GM23338 (cell line): Measurements from ENCODE around the gene INKA1. TPM values are rescaled to one million over a fixed set of nuclear protein-coding genes. Genes with fewer than 3 reads are reported as not detected.
"Not testable (repeated sequence)": the region's sequence is repeated elsewhere in the genome, so short reads cannot be mapped to it uniquely, and the experiment has no call there.

Experiments used
- ATAC-seq: fragments of 200-7000 bp; cut with Tn5 transposase; 3 replicates; pipeline ENCODE4 v1.9.1; 2020
- DNase-seq: peaks from one replicate; pipeline ENCODE4 v3.0.0-alpha.2; 2015; ENCODE audit warnings: low spot score
- H2AFZ ChIP-seq: fragments of 200-600 bp; sonication (generic); 2 replicates; pipeline ENCODE4 v1.8.0; 2016; ENCODE audit warnings: antibody characterized with exemption, mild to moderate bottlenecking, moderate library complexity
- H3F3A ChIP-seq: fragments of 200-600 bp; sonication (generic); replicated peaks from 2 replicates; pipeline ENCODE4 v1.8.0; 2017; ENCODE audit warnings: antibody characterized with exemption, mixed run types, low read depth
- H3K27ac ChIP-seq: fragments of 200-600 bp; sonication (generic); 2 replicates; pipeline ENCODE4 v1.6.1; 2016; ENCODE audit warnings: low read depth
- H3K27me3 ChIP-seq: fragments of 200-600 bp; sonication (generic); 2 replicates; pipeline ENCODE4 v1.8.0; 2016; ENCODE audit warnings: mild to moderate bottlenecking, mixed run types, moderate library complexity; ENCODE audit not compliant: insufficient read depth
- H3K36me3 ChIP-seq: fragments of 200-600 bp; sonication (generic); 2 replicates; pipeline ENCODE4 v1.8.0; 2016; ENCODE audit warnings: mild to moderate bottlenecking; ENCODE audit not compliant: insufficient read depth
- H3K4me1 ChIP-seq: fragments of 200-600 bp; sonication (generic); 2 replicates; pipeline ENCODE4 v1.8.0; 2016; ENCODE audit warnings: mild to moderate bottlenecking, moderate library complexity; ENCODE audit not compliant: insufficient read depth
- H3K4me2 ChIP-seq: fragments of 200-600 bp; sonication (generic); 2 replicates; pipeline ENCODE4 v1.7.1; 2017; ENCODE audit warnings: mixed run types
- H3K4me3 ChIP-seq: fragments of 200-600 bp; sonication (generic); 2 replicates; pipeline ENCODE4 v1.6.1; 2016; ENCODE audit warnings: mixed run types
- H3K79me2 ChIP-seq: fragments of 200-600 bp; sonication (generic); replicated peaks from 2 replicates; pipeline ENCODE4 v1.8.0; 2017; ENCODE audit warnings: mild to moderate bottlenecking; ENCODE audit not compliant: insufficient read depth
- H3K9me2 ChIP-seq: fragments of 200-600 bp; sonication (generic); 2 replicates; pipeline ENCODE4 v1.8.0; 2017; ENCODE audit not compliant: insufficient read depth
- H4K20me1 ChIP-seq: fragments of 200-600 bp; sonication (generic); replicated peaks from 2 replicates; pipeline ENCODE4 v1.8.0; 2017; ENCODE audit warnings: mild to moderate bottlenecking; ENCODE audit not compliant: insufficient read depth
- H3K27ac Mint-ChIP-seq: 2 replicates; pipeline ENCODE4 v1.8.0; 2020; ENCODE audit warnings: inconsistent platforms, mild to moderate bottlenecking, moderate library complexity, mixed read lengths
- H3K27me3 Mint-ChIP-seq: 3 replicates; pipeline ENCODE4 v1.8.0; 2022; ENCODE audit warnings: low read depth, mild to moderate bottlenecking, moderate library complexity, mixed read lengths, inconsistent platforms; ENCODE audit not compliant: insufficient read depth, poor library complexity
- H3K36me3 Mint-ChIP-seq: 3 replicates; pipeline ENCODE4 v1.8.0; 2021; ENCODE audit warnings: low read depth, mild to moderate bottlenecking, inconsistent platforms, moderate library complexity, mixed read lengths
- H3K4me1 Mint-ChIP-seq: 3 replicates; pipeline ENCODE4 v1.8.0; 2020; ENCODE audit warnings: mild to moderate bottlenecking, inconsistent platforms, mixed read lengths
- H3K4me3 Mint-ChIP-seq: 3 replicates; pipeline ENCODE4 v1.8.0; 2021; ENCODE audit warnings: moderate library complexity, mild to moderate bottlenecking, inconsistent platforms, mixed read lengths
- H3K9me3 Mint-ChIP-seq: 3 replicates; pipeline ENCODE4 v1.8.0; 2020; ENCODE audit warnings: moderate library complexity, mild to moderate bottlenecking, inconsistent platforms, mixed read lengths
- CREB1 ChIP-seq: fragments of 250-450 bp; sonication (Bioruptor Pico); IDR thresholded peaks from 2 replicates; pipeline ENCODE4 v1.5.0; 2020; ENCODE audit warnings: low read depth, mild to moderate bottlenecking, moderate library complexity
- EZH2 ChIP-seq: fragments of 200-600 bp; sonication (generic); IDR thresholded peaks from one replicate; pipeline ENCODE4 v1.8.0; 2017; ENCODE audit warnings: antibody characterized with exemption, mild to moderate bottlenecking, low read depth; ENCODE audit not compliant: unreplicated experiment
- EZH2phosphoT487 ChIP-seq: fragments of 200-600 bp; sonication (generic); IDR thresholded peaks from one replicate; pipeline ENCODE4 v1.8.1; 2018; ENCODE audit warnings: antibody characterized with exemption; ENCODE audit not compliant: unreplicated experiment
- JUNB ChIP-seq: IDR thresholded peaks from one replicate; pipeline ENCODE4 v1.6.1; 2016; ENCODE audit warnings: antibody characterized with exemption; ENCODE audit not compliant: unreplicated experiment
- NANOG ChIP-seq: IDR thresholded peaks from 2 replicates; pipeline ENCODE4 v1.6.1; 2016; ENCODE audit warnings: antibody characterized with exemption, borderline replicate concordance
- POLR2AphosphoS5 ChIP-seq: IDR thresholded peaks from 2 replicates; pipeline ENCODE4 v1.6.1; 2016; ENCODE audit warnings: antibody characterized with exemption, low read depth
- STAT1 ChIP-seq: IDR thresholded peaks from one replicate; pipeline ENCODE4 v1.6.1; 2016; ENCODE audit warnings: antibody characterized with exemption; ENCODE audit not compliant: unreplicated experiment
- ZNF331 ChIP-seq: fragments of 250-450 bp; sonication (Bioruptor Pico); IDR thresholded peaks from 2 replicates; pipeline ENCODE4 v1.5.0; 2020; ENCODE audit warnings: low read depth, mild to moderate bottlenecking, moderate library complexity
- ZNF462 ChIP-seq: fragments of 250-450 bp; sonication (Bioruptor Pico); IDR thresholded peaks from 2 replicates; pipeline ENCODE4 v1.5.0; 2020; ENCODE audit warnings: mild to moderate bottlenecking, moderate library complexity
- polyA plus RNA-seq: library from polyadenylated mRNA; unstranded; fragments of >200 nt; fragmentation: Nextera tagmentation; extraction: Ambion mirVana; gene quantifications from 2 replicates; pipeline ENCODE4 v1.2.1, GENCODE V29; 2016
- total RNA-seq: library from RNA; depleted of rRNA; stranded (reverse); fragments of >200 nt; shearing (Covaris generic); gene quantifications from 2 replicates; pipeline ENCODE4 v1.2.3, GENCODE V29; 2014

The INKA1 gene
- total and polyA plus RNA-seq, 2 experiments from 2014 or later = 3.7 to 4.0 TPM

- TF ChIP-seq ZNF462 (CRISPR knock-in tag) (no peak), NANOG (no peak), POLR2AphosphoS5 (no peak), STAT1 (no peak), ZNF331 (CRISPR knock-in tag) (no peak), JUNB (no peak), EZH2phosphoT487 (no peak), EZH2 (no peak), CREB1 (no peak)
These were observed 21.5 kb upstream of the INKA1 start (continued) for GRCh38 chr3:49781415-49782199.

GRCh38 chr3:49782277-49782676, 20.8 kb upstream of the INKA1 start:
- H3K36me3 Mint-ChIP-seq = peaks cover 39% of the 10 kb centered on the region

More at GRCh38 chr3:49782277-49782676, 20.8 kb upstream of the INKA1 start:
- H2AFZ ChIP-seq, H3F3A ChIP-seq, H3K27ac Mint-ChIP-seq, H3K4me3 Mint-ChIP-seq, H3K9me3 Mint-ChIP-seq, H3K4me1 ChIP-seq, H3K4me1 Mint-ChIP-seq, H3K27me3 ChIP-seq, H3K9me2 ChIP-seq, DNase-seq, ATAC-seq, H3K27ac ChIP-seq, H3K27me3 Mint-ChIP-seq, H3K4me3 ChIP-seq, H3K4me2 ChIP-seq: not testable (repeated sequence)
- peaks cover 89% of the 10 kb centered on the region for H3K79me2 ChIP-seq
- peaks cover 27% of the 10 kb centered on the region for H4K20me1 ChIP-seq
- peaks cover 21% of the 10 kb centered on the region for H3K36me3 ChIP-seq
